ENCODE data around the gene TMEM204.

The TMEM204 gene

GRCh38 chr16:1538804-1539520 is 5.5 kb downstream of the TMEM204 start:
- DNase-seq (ENCODE audit: low spot score), result peak; percentile 6

GRCh38 chr16:1539720-1540555 is 6.5 kb downstream of the TMEM204 start:
- DNase-seq (ENCODE audit: low spot score), result no peak

- DNase-seq (ENCODE audit: low spot score), result no peak
Observed at GRCh38 chr16:1540556-1540855, 7.0 kb downstream of the TMEM204 start.

GRCh38 chr16:1541293-1542165 is 8.1 kb downstream of the TMEM204 start:
- DNase-seq (ENCODE audit: low spot score), result no peak

GRCh38 chr16:1542166-1542500 is 8.7 kb downstream of the TMEM204 start:
- no peak for DNase-seq (ENCODE audit: low spot score)

- DNase-seq (ENCODE audit: low spot score), result no peak
Observed at GRCh38 chr16:1542533-1542932, 9.1 kb downstream of the TMEM204 start.

GRCh38 chr16:1543085-1543896 is 9.8 kb downstream of the TMEM204 start:
- DNase-seq (ENCODE audit: low spot score), result peak; percentile 5

- no peak for DNase-seq (ENCODE audit: low spot score)
Observed at GRCh38 chr16:1545044-1546040, 11.9 kb downstream of the TMEM204 start.

GRCh38 chr16:1546430-1546829 is 13.0 kb downstream of the TMEM204 start:
- DNase-seq (ENCODE audit: low spot score), result no peak

- DNase-seq (ENCODE audit: low spot score), result no peak
Observed at GRCh38 chr16:1548233-1548632, 14.8 kb downstream of the TMEM204 start.

- DNase-seq (ENCODE audit: low spot score), result no peak
Observed at GRCh38 chr16:1548727-1549126, 15.3 kb downstream of the TMEM204 start.

GRCh38 chr16:1550069-1550468 is 16.6 kb downstream of the TMEM204 start:
- no peak for DNase-seq (ENCODE audit: low spot score)

GRCh38 chr16:1550696-1551095 is 17.2 kb downstream of the TMEM204 start:
- DNase-seq (ENCODE audit: low spot score), result no peak

- DNase-seq (ENCODE audit: low spot score), result no peak
Observed at GRCh38 chr16:1551166-1551565, 17.7 kb downstream of the TMEM204 start.

GRCh38 chr16:1552129-1552528 is 18.7 kb downstream of the TMEM204 start:
- DNase-seq (ENCODE audit: low spot score), result no peak

GRCh38 chr16:1553946-1554825 is 20.7 kb downstream of the TMEM204 start:
- DNase-seq (ENCODE audit: low spot score), result no peak

GRCh38 chr16:1554826-1555445 is 21.5 kb downstream of the TMEM204 start:
- no peak for DNase-seq (ENCODE audit: low spot score)

- DNase-seq (ENCODE audit: low spot score), result no peak
Observed at GRCh38 chr16:1556254-1556653, 22.8 kb downstream of the TMEM204 start.

- no peak for DNase-seq (ENCODE audit: low spot score)
Observed at GRCh38 chr16:1557074-1557473, 23.6 kb downstream of the TMEM204 start.

Measured in hematopoietic multipotent progenitor cell treated with erythropoietin and hydrocortisone succinate and interleukin-3 and kit ligand, for 15 days (in vitro differentiated cells).